Tibial nerve (tissue), 4 donors: Measurements from ENCODE around the gene AGPAT3. TPM values are rescaled to one million over a fixed set of nuclear protein-coding genes. Genes with fewer than 3 reads are reported as not detected.

ENCODE experiments used
- DNase-seq, 2 donors: peaks; one replicate each; pipeline ENCODE4 v3.0.0-alpha.2; 2019; ENCODE audit warnings: low spot score in 2 of 2
- H3K27ac ChIP-seq, 4 donors: fragments of 200-600 bp; sonication (generic) in 3 of 4; one replicate each; pipeline ENCODE4 v1.5.1; 2017 to 2019; ENCODE audit warnings: mild to moderate bottlenecking in 1 of 4
- H3K27me3 ChIP-seq, 2 donors: fragments of 200-600 bp; sonication (generic) in 1 of 2; one replicate each; pipeline versions ENCODE4 v1.5.1 to v1.6.0; 2017 to 2019
- H3K36me3 ChIP-seq, 3 donors: fragments of 200-600 bp; sonication (generic); one replicate each; pipeline ENCODE4 v1.5.1; 2018 to 2019
- H3K4me1 ChIP-seq, 4 donors: fragments of 200-600 bp; sonication (generic) in 3 of 4; one replicate each; pipeline ENCODE4 v1.5.1; 2017 to 2019
- H3K4me3 ChIP-seq, 4 donors: fragments of 200-600 bp; sonication (generic) in 3 of 4; one replicate each; pipeline ENCODE4 v1.5.1; 2017 to 2019; ENCODE audit warnings: mild to moderate bottlenecking in 1 of 4, moderate library complexity in 1 of 4
- H3K9me3 ChIP-seq, 4 donors: fragments of 200-600 bp; sonication (generic) in 3 of 4; one replicate each; pipeline ENCODE4 v1.5.1; 2017 to 2019
- CTCF ChIP-seq, 5 experiments: fragments of 200-600 bp in 3 of 5; fragments of 450-650 bp in 2 of 5; sonication (generic) in 3 of 5; IDR thresholded peaks; one replicate each; pipeline ENCODE4 v1.5.1; 2016 to 2019; ENCODE audit warnings: antibody characterized with exemption in 5 of 5, mild to moderate bottlenecking in 3 of 5, moderate library complexity in 2 of 5
- EP300 ChIP-seq, 2 donors: sonication (generic); formaldehyde crosslinking; IDR thresholded peaks; one replicate each; pipeline ENCODE4 v1.6.1; 2017; ENCODE audit warnings: antibody characterized with exemption in 2 of 2, mild to moderate bottlenecking in 1 of 2
- POLR2A ChIP-seq, 2 donors: fragments of 450-650 bp; IDR thresholded peaks; one replicate each; pipeline ENCODE4 v1.6.1; 2017; ENCODE audit warnings: antibody characterized with exemption in 2 of 2, mild to moderate bottlenecking in 2 of 2, moderate library complexity in 2 of 2
- WGBS, 2 donors: methylation state at CpG; one replicate each; pipeline ENCODE4 v1.1.5; 2018; 5-methylcytosine and 5-hydroxymethylcytosine counted together
- total RNA-seq, 4 donors: library from RNA; depleted of rRNA; stranded (reverse); fragments of >200 nt; gene quantifications; one replicate each; pipeline ENCODE4 v1.1.0, GENCODE V29; 2016

Gene AGPAT3
- total RNA-seq, 4 donors from 2014 or later: 29.9 to 45.6 (median 36.4) TPM

DNA sequence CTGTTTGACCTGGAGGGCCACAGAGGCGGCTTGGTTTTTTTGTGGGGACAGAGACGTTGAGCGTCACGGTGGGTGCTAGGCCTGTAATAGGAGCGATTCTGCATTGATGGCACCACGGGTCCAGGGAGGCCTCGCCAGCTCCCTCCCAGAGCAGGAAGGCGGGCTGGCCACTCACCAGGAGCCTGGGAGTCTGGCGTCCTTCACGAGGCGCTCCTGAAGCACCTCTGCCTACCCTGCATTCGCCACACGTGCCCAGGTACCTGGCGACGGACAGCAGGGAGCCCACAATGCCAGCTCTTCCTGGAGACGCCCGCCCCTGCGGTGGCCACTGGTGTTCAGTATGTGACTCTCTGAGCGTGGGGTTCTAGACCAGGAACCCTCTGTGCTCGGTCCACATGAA lies 77.2 kb downstream of the AGPAT3 start:
- WGBS, 2 donors: 92 to 99% methylated on average over 8 to 11 of the region's 20 CpGs
- no peak overlapping the region for H3K4me3 ChIP-seq
- TF ChIP-seq CTCF (IDR thresholded peaks at IDR 0.05) (no peak), EP300 (IDR thresholded peaks at IDR 0.05) (no peak), POLR2A (IDR thresholded peaks at IDR 0.05) (no peak)

DNA sequence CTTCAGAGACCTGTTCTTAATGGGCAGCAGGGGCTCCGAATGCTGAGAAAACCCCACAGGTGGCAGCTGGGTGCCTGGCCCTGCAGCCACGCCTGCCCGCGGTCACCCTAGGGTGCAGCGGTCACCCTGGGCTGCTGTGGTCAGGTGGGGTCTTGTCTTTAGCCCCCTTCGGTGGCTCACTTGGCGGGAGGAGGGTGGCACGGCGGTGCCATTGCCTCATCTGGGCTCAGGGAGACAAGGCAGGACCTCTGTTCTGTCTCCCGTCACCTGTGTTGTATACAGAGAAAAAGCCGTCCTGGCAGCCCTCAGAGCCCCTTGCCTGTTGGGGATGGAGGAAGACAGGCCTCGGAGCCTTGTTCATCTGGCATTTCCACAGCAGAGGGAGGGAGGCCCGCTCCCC lies 77.6 kb downstream of the AGPAT3 start:
- H3K36me3 ChIP-seq: peaks cover 0 to 23% (median 0%) of the 10 kb centered on the region in 3 donors
- H3K4me3 ChIP-seq: no peak overlapping the region
- WGBS, 2 donors: 92 to 97% methylated on average over 9 of the region's 13 CpGs
- no peak for TF ChIP-seq POLR2A (IDR thresholded peaks at IDR 0.05)
- no peak for TF ChIP-seq EP300 (IDR thresholded peaks at IDR 0.05)
- no peak for TF ChIP-seq CTCF (IDR thresholded peaks at IDR 0.05)
- DNase-seq: no peak
- H3K4me1 ChIP-seq: peaks cover 0 to 29% (median 0%) of the 10 kb centered on the region in 4 donors
- no peaks in the 10 kb centered on the region for H3K27me3 ChIP-seq
- no peaks in the 10 kb centered on the region for H3K9me3 ChIP-seq
- no peak overlapping the region for H3K27ac ChIP-seq

More for the DNA sequence above, 77.2 kb downstream of the AGPAT3 start:
- no peak for DNase-seq
- Histone ChIP-seq H3K27me3 (no peaks in the 10 kb centered on the region), H3K27ac (no peak overlapping the region), H3K4me1 (peaks cover 0 to 29% (median 0%) of the 10 kb centered on the region in 4 donors), H3K9me3 (no peaks in the 10 kb centered on the region), H3K36me3 (peaks cover 0 to 19% (median 0%) of the 10 kb centered on the region in 3 donors)

DNA sequence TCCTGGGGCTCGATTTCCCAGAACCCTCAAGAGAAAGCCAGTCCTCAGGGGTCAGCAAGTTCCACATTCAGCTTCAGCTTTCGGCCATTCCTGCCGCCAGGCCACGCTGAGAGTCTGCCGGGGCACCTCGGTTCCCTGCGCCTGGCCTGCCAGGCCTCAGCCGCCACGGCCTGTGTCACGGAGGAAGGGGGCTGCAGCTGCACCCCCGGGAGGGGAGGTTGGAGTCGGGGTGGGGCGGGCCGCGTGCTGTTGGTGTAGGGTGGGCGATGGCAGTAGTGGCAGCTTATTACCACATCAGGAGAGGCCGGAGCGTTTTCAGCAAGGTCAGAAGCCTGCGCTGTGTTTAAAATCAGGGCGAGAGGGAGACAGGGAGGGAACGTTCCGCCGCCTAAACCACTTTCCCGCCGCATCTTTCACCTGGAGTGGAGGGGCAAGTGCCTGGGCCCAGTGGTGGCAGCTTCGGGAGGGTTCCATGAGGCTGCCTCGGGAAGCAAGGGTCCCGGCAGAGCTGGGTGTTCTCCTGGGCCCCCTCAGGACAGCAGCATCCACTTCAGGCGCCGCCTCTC lies 78.6 kb downstream of the AGPAT3 start:
- Histone ChIP-seq H3K27me3 (no peaks in the 10 kb centered on the region), H3K9me3 (peaks cover 0 to 6% (median 0%) of the 10 kb centered on the region in 4 donors), H3K4me3 (no peak overlapping the region), H3K36me3 (peaks cover 0 to 33% (median 0%) of the 10 kb centered on the region in 3 donors), H3K4me1 (peaks cover 0 to 27% (median 0%) of the 10 kb centered on the region in 4 donors), H3K27ac (no peak overlapping the region)
- DNase-seq: no peak
- 87 to 88% methylated on average over 25 to 27 of the region's 30 CpGs for WGBS, 2 donors
- TF ChIP-seq EP300 (IDR thresholded peaks at IDR 0.05): no peak
- TF ChIP-seq POLR2A (IDR thresholded peaks at IDR 0.05): no peak
- no peak for TF ChIP-seq CTCF (IDR thresholded peaks at IDR 0.05)

DNA sequence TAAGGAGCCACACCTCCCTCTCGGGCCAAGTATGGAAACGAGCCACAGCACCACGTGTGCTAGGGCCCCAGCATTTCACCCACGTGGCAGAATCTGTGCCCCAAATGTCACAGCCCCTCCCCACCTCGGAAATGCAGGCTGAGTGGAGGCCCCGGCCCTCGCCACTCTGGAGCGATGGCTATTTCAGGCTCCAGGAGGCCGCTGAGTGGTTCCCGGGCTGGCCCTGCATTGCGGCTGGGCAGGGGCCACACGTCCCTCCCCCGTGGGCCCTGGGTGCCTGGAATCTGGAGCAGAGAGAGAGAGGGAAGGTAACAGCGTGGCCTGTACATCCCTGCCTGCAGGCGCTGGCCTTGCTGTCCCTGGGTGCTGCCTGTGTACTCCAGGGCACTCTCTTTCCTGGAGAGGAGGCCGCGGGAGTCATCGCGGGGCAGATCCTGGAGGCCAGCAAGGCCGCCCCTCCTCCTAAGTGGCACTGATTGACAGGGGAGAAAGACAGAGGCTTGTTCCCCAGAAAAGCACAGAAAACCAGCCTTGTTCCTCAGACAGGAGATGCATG lies 79.1 kb downstream of the AGPAT3 start:
- peaks cover 0 to 38% (median 0%) of the 10 kb centered on the region in 3 donors for H3K36me3 ChIP-seq
- 63 to 75% methylated on average over 18 to 20 of the region's 20 CpGs for WGBS, 2 donors
- no peak overlapping the region for H3K4me3 ChIP-seq
- peaks cover 0 to 21% (median 0%) of the 10 kb centered on the region in 4 donors for H3K4me1 ChIP-seq
- no peaks in the 10 kb centered on the region for H3K27me3 ChIP-seq
- H3K9me3 ChIP-seq: peaks cover 0 to 11% (median under 1%) of the 10 kb centered on the region in 4 donors
- DNase-seq: no peak
- no peak for TF ChIP-seq POLR2A (IDR thresholded peaks at IDR 0.05)
- TF ChIP-seq EP300 (IDR thresholded peaks at IDR 0.05): no peak
- TF ChIP-seq CTCF (IDR thresholded peaks at IDR 0.05): no peak
- no peak overlapping the region for H3K27ac ChIP-seq

- no peak for TF ChIP-seq EP300 (IDR thresholded peaks at IDR 0.05)
- no peak for TF ChIP-seq CTCF (IDR thresholded peaks at IDR 0.05)
- TF ChIP-seq POLR2A (IDR thresholded peaks at IDR 0.05): no peak
- Histone ChIP-seq H3K9me3 (peaks cover 0 to 17% (median 1%) of the 10 kb centered on the region in 4 donors), H3K4me3 (no peak overlapping the region), H3K27ac (no peak overlapping the region), H3K27me3 (no peaks in the 10 kb centered on the region), H3K4me1 (peaks cover 0 to 18% (median 0%) of the 10 kb centered on the region in 4 donors), H3K36me3 (peaks cover 0 to 44% (median 0%) of the 10 kb centered on the region in 3 donors)
- 73 to 76% methylated on average over 5 to 11 of the region's 12 CpGs for WGBS, 2 donors
- DNase-seq: no peak
These were observed 79.7 kb downstream of the AGPAT3 start for GRCh38 chr21:43944757-43945156.
